ENCODE data around the gene RIOK3.
A peak's percentile ranks its signal among the peaks of the same experiment; 100 is the strongest.
"Not testable (repeated sequence)": the region's sequence is repeated elsewhere in the genome, so short reads cannot be mapped to it uniquely, and the experiment has no call there.

The RIOK3 gene

DNA sequence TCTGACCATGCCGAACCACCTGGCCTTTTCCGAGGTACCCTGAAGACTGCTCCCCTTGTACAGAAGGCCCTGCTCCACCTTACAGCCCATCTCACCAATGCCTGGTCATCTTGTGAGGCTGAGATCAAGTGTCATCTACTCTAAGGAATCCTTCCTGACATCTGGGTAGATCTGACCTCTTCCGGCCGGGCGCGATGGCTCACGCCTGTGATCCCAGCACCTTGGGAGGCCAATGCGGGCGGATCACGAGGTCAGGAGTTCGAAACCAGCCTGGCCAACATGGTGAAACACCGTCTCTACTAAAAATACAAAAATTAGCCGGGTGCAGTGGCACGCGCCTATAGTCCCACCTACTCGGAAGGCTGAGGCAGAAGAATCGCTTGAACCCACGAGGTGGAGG, 2.1 kb upstream of the RIOK3 start:
- DNase-seq (ENCODE audit: low read depth in 4 of 4, low spot score in 1 of 4): no peak

DNA sequence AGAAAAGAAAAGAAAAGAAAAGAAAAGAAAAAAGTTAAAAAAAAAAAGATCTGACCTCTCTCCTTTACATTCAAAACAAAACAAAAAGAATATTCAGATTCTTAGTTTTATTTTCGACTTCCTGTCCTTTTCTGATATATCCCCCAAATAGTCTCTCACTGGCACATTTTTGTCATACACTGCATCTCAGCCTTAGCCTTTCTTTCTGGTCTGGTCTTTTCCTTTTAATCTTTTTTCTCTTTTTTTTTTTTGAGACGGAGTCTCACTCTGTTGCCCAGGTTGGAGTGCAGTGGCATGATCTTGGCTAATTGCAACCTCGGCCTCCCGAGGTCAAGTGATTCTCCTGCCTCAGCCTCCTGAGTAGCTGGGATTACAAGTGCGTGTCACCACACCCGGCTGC, 1.6 kb upstream of the RIOK3 start:
- no peak for DNase-seq (ENCODE audit: low read depth in 4 of 4, low spot score in 1 of 4)

DNA sequence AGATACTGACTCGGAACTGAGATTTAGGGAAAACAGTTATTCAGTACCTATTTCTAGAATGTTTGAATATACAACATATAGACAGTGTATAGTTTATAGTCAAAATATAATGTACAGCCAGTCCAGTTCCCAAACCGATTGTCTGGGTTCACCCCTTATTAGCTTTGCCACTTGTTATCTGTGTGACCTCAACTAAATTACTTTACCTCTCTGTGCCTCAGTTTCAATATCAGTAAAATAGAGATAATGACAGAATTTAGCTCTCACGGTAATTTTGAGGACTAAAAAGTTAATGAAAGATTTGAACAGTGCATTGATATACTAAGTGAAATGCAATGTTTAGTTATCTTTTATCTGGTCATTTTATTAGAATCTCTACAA, 750 bp upstream of the RIOK3 start:
- DNase-seq (ENCODE audit: low read depth in 4 of 4, low spot score in 1 of 4): no peak

DNA sequence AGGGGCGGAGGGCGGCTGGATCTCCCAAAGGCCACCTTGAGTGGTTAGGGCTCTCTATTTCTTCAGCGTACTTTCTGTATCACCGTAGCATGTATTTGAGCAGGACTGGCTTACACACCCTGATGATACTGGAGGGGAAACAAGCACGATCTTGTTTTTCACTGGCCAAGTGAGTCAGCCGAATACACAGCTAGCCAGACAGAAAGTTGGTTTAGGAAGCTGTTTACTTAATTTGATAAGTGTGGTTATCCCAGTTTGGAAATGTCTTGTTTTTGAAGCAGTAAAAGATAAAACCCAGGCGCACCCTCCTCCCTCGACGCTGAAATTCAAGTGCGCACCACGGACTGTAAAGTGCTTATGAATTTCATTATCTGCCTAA, 582 bp downstream of the RIOK3 start:
- DNase-seq (ENCODE audit: low read depth in 4 of 4, low spot score in 1 of 4): no peak

DNA sequence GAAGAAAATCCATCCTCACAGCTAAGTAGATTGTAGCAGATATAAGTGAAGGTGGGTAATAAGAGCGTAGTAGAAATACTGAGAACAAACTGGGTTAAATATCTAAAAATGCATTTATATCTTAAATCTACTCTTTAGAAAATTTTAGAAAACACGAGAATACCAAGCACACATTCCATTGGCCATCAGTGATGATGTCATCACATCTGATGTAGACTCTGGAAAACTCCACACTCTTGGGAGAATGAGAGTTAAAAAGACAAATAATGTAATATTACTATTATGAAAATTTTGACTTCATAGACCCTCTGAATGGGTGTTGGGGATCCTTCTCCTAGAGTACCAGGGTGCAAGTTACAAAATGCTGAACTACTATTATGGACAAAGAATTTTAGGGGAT, 3.7 kb downstream of the RIOK3 start:
- no peak for DNase-seq (ENCODE audit: low read depth in 4 of 4, low spot score in 1 of 4)

DNA sequence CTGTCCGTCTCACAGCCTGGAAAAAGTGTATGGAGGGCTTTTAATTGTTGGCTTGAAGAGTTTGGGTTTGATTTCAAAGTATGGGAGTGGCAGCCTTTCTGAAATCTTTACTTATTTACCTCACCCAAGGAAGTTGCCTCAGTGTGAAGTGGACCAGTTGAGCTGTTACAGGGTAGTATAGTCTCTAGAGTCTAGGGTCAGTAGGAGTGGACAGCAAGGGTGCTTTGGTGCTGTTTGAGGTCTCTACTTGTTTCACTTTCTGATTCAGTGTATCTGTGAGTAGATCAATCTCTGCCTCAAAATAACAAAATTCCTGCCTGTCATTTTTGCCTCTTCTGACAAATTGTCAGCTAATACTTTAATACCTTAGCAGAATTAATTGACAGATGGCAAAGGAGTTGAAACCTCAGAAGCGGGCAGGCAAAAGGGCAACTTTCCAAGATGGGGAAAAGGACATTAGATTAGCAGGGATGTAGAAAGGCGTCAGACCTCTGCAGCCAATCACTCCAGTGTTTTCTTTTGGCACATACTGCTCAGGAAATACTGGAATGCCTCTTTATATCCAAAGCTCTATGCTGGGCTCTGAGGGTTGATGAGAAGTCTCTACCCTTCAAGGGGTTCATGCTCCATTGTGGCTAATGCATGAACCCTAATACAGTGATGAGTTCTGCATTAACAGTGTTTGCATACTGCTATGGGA, 5.9 kb downstream of the RIOK3 start:
- no peak for DNase-seq (ENCODE audit: low read depth in 4 of 4, low spot score in 1 of 4)

DNA sequence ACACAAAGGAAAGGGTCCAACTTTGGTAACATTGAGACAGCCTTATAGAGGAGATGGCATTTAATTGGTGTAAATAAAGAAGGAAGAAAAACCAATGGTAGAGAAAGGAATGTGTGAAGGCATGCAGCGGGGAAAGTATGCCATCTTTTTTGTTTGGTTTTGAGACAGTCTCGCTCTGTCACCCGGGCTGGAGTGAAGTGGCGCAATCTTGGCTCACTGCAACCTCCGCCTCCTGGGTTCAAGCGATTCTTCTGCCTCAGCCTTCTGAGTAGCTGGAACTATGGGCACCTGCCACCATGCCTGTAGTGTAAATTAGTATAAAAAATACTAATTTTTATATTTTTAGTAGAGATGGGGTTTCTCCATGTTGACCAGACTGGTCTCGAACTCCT, 6.4 kb downstream of the RIOK3 start:
- DNase-seq (ENCODE audit: low read depth in 4 of 4, low spot score in 1 of 4): no peak

DNA sequence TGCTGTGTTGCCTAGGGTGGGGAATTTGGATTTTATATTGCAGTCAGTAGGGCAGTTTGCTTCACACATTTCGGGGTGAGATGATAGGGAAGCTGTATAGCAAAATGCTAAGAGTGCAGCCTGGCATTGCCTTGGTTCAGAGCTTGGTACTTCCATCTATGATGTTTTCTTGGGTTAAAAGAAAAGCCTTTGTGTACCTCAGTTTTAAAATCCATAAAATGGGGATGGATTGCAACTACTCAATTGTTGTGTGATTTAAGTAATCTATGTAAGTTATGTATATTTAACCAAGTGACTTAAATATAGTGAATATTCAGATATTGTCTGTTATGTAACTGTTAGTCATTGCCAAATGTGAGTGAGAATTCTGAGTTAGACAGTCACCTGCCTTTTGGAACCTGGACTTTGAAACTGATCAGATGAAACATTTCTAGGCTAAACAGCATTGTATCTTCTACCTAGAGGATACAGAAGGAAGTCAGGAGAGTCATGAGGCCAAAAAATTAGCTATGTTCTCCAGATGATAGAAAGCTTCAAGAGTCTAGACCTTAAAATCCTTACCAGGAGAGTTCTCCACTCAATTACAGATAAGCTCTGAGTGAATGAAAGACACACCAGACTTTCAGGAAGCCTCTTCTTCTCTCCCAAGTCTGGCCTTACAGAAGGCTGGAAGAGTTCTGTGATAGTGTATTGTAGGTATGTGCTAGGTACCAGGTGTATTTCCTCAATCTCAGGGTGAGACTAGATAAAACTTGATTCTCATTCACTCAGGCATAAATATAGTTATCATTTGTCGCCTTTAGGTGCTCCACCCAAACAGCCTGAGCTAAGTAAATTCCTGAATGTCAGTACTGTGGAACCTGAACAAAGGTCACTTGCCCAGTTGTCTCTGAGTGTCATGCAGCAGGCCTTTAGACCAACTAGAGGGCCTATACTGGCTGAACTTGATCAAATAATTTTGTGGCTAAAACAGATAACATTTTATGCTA, 7.5 kb downstream of the RIOK3 start:
- DNase-seq (ENCODE audit: low read depth in 4 of 4, low spot score in 1 of 4): no peak

DNA sequence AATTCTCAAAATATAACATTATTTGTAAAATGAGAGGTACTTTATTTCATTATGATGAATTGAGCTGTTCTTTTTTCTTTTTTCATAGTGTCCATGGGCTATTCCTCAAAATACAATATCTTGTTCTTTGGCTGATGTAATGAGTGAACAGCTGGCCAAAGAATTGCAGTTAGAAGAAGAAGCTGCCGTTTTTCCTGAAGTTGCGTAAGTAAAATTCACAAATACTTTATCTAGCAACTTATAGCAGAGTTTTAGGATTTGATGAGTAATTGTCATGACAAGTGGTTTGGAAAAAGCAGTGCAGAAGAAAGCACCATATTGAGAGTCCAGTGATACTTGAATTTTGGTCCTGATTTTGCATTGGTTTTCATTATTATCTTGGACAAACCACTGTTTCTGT, 9.8 kb downstream of the RIOK3 start:
- DNase-seq (ENCODE audit: low read depth in 4 of 4, low spot score in 1 of 4): no peak

DNA sequence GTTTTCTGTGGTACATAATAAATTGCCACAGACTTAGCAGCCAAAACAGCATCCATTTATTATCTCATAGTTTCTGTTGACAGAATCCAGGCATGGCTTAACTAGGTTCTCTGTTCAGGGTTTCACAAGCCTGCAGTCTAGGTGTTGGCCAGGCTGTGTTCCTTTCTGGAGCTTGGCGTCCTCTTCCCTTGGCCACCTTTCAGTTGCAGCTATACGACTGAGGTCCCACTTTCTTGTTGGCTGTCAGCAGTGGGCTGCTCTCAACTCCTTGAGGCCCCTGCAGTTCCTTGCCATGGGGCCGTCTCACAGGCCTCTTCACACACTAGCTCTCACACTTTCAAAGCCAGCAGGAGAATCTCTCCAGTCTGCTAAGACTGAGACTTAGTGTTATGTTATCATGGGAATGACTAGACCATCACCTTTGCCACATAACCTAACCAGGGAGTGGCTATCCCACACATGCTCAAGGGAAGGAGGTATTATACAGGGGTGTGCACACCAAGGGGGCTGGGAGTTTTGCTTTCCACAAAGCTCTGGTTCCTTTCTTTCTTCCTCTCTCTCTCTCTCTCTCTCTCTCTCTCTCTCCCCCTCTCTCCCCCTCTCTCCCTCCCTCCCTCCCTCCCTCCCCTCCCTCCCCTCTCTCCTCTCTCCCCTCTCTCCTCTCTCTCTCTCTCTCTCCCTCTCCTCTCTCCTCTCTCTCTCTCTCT, 15.8 kb downstream of the RIOK3 start:
- DNase-seq (ENCODE audit: low read depth in 4 of 4, low spot score in 1 of 4): no peak

DNA sequence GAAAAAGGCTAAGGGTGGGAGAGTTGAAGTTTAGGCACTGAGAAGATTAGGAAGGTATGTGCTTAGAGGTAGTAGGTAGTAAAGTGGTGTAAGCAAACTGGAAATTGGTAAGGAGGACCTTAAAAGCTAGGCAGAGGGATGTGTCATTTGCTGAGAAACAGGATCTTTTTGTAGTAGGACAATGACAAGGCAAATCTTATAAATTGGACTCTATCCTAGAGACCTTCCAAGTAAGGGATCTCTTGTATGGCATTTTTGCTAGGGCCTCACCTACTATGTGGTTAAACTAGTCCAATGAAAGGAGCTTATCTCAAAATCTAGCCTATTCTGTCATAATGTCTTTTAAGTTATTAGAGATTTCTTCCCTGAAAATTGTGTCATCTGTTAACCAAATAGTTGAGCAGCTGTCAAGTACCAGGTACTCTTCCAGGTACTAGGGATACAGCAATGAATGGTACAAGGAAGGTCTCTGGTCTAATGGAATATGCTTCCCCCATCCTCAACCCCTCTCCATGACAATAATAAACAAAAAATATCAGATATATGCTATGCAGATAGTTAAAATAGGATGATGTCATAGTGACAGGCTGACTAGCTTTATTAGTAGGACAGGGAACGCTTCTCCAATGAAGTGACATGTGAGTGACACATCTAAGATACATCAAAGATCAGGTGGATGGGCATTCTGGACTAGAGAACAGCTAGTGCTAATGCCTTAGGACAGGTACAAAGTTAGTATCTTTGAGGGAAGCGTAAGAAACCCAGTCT, 17.7 kb downstream of the RIOK3 start:
- no peak for DNase-seq (ENCODE audit: low read depth in 4 of 4, low spot score in 1 of 4)

DNA sequence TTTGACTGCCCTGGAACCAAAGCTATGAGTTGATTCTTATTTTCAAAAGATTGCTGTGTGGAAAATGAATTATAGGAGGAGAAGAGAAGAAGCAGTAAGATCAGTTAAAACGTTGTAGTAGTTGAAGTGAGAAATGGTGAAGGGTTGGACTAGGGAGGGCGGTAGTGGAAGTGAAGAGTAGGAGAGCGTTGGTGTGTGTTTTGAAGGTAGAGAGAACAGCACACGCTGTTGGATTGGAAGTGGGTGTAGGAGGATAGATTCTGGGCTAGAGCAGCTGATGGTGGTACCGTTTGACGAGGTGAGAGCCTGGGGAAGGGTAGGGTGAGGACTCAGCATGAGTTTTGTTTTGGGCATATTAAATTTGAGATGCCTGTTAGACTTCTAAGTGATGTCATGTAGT, 18.4 kb downstream of the RIOK3 start:
- DNase-seq (ENCODE audit: low read depth in 4 of 4, low spot score in 1 of 4): no peak

DNA sequence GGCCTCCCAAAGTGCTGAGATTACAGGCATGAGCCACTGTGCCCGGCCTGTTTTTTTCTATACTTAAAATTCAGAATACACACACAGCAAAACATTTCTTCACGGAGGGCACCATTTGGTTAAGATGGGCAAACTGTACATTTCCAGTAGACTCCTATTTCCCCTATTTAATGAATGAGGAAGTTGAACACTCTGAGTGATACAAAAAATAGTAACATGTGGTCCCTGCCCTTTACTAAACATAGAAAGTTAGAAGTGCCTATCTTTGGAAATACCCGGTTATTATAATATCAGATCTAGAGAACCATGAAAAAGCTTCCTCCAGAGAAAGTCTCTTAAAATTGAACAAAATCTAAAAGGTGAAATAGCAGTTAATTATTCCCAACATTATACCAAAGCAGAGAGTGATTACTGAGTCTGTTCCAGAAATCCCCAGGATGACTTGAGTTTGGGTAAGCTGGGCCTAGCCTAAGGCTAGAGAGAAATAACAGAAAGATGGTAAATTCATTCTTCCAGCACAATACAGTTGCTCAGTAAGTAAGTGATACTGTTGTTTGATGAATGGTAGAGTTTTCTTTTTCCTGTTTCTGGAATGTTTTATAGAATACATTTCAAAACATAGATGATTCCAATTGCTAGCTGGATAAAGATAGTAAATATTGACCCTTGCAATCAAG, 26.9 kb downstream of the RIOK3 start:
- no peak for DNase-seq (ENCODE audit: low read depth in 4 of 4, low spot score in 1 of 4)

DNA sequence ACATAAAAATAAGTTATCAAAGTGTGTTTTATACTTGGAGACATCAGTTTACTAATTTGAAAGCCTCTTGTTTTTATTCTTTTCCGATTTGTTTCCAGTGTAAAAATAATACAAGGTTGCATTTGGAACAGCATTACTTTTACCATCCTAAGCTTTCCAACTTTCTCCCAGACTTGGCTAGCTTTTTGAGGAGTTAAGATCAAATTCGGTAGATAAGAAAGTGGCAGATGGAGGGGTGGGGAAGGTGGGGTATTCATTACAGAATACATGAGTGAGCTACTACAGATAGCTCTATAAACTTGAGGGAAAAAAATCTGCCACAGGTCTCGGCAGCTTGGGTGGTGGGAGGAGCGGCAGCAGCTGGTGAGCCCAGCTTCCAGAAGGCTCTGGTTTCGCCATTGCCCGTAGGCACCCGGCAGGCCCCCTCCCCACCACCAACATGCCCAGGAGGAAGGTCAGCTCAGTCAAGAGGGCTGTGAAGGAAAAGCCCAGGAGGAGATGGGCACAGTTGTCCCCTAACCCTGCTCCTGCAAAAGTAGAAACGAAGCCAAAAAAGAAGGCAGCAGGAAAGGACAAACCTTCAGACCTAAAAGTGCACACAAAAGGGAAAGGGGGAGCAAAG, 31.6 kb downstream of the RIOK3 start:
- DNase-seq (ENCODE audit: low read depth in 4 of 4, low spot score in 1 of 4): no peak

DNA sequence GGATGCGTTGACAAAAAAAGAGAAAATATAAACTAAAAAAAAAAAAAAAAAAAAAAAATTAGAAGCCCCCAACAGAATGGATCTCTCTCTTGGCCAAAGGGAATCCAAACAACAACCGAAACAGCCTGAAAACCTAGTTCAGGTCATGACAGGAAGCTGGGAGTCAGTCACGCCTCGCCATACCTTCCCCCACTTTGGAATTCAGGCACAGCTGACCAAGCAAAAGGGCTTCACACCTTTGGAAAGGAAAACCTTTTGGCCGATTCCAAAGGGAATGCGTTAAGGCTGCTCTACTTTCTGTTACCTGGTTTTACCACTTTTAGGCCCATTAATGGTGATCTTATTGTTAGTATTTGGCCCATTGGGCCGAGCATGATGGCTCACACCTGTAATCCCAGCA, 32.3 kb downstream of the RIOK3 start:
- DNase-seq (ENCODE audit: low read depth in 4 of 4, low spot score in 1 of 4): no peak

DNA sequence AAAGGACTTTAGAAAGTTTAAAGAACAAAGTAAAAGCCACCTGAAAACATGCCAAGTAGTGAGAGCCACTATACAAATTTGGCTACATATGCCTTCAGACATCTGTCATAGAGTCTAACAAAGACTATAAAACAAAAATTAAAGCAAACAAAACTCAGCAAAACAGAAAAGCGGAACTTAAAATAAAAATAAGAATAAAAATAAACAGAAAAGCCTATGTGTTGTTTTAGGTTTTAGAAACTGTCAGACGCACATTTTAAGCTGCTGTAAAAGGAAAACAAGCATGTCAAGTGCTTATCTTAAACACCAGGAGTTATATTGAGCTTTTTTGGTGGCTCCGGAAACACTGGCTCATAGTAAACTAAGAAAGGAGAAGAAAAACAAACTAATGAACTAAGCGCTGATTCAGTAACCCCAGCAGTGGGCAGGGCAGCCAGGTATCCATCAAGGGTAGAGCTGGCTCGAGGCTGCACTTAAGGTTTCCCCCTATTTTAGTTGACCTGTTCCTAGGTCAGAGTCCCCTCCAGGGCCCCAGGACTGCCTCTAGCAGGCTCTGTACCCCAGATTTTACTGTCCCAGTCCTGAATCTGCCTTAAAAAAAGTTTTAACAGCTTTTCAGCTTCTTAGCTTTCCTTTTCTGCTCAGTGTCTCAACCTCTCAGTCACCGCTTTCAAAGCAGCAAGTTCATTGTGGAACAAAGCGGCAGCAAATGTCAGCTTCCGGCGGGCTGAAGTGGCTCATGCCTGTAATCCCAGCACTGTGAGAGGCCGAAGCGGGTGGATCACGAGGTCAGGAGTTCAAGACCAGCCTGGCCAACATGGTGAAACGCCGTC, 34.9 kb downstream of the RIOK3 start:
- DNase-seq (ENCODE audit: low read depth in 4 of 4, low spot score in 1 of 4): peak in 1 of 4 experiments; percentile 18

DNA sequence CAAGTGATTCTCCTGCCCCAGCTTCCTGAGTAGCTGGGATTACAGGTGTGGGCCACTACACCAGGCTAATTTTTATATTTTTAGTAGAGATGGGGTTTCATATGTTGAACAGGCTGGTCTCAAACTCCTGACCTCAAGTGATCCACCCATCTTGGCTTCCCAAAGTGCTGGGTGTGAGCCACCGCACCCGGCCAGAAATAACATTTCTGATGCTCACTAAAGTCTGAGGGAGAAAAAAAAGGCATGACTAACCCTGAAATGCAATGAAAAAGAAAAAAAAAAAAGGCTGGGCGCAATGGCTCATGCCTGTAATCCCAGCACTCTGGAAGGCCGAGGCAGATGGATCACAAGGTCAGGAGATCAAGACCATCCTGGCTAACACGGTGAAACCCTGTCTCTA, 36.5 kb downstream of the RIOK3 start:
- not testable (repeated sequence) for DNase-seq (ENCODE audit: low read depth in 4 of 4, low spot score in 1 of 4)

DNA sequence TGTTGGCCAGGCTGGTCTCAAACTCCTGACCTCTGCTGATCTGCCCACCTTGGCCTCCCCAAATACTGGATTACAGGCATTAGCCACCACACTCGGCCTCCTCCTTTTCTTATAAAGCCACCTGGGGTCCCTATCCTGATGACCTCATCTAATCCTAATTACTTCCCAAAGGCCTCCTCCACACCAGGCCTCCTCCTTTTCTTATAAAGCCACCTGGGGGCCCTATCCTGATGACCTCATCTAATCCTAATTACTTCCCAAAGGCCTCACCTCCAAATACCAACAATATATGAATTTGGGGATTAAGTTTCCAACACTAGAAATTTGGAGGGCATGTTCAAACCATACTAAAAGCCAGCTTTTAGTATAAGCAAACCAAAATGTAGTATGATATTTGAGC, 40.6 kb downstream of the RIOK3 start:
- DNase-seq (ENCODE audit: low read depth in 4 of 4, low spot score in 1 of 4): no peak

DNA sequence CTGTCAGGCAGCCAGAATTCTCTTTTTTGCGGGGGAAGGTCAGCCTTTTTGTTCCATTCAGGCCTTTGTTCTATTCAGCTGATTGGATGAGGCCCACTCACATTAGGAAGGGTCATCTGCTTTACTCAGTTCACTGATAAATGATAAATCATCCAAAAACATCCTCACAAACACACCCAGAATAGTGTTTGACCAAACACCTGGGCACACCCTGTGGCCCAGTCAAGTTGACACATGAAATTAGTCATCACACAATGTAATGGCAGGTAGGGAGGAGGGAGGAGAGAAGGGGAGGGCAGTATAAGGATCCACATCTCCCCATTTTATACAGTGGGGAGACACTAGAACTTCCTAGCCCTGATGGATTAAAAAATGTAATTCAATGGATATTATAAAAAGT, 41.9 kb downstream of the RIOK3 start:
- no peak for DNase-seq (ENCODE audit: low read depth in 4 of 4, low spot score in 1 of 4)

Data from stimulated activated CD4-positive, alpha-beta T cell treated with anti-CD3 and anti-CD28 coated beads, Interleukin-1b, Interleukin-23, amount 100 ng/mL, for 24 hours (primary cell).